GM18868 (cell line): Measurements from ENCODE around the gene GPATCH2L.

ENCODE experiments used
- ATAC-seq: cut with Tn5 transposase; IDR thresholded peaks from one replicate; pipeline ENCODE4 v1.9.1; 2021; ENCODE audit warnings: mild to moderate bottlenecking, moderate library complexity; ENCODE audit not compliant: unreplicated experiment

The GPATCH2L gene

DNA sequence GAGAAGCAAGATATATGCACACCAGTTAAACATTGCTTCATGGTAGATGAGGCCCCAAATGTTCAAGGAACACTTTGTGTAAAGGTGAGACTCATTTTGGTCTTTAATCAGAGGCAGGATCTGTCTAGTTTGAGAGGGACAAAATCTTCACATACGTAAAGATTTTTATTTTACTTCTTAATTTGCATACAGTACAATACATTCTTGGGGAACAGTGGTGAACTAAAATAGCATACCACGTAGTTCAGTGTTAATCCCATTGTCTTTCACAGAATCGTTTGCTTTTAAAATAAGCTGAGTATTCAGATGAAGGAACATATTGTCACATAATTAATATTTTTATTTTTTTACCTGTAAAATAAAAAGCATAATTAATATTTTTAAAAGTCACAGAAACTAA, 43.3 kb downstream of the GPATCH2L start:
- no peak for ATAC-seq

DNA sequence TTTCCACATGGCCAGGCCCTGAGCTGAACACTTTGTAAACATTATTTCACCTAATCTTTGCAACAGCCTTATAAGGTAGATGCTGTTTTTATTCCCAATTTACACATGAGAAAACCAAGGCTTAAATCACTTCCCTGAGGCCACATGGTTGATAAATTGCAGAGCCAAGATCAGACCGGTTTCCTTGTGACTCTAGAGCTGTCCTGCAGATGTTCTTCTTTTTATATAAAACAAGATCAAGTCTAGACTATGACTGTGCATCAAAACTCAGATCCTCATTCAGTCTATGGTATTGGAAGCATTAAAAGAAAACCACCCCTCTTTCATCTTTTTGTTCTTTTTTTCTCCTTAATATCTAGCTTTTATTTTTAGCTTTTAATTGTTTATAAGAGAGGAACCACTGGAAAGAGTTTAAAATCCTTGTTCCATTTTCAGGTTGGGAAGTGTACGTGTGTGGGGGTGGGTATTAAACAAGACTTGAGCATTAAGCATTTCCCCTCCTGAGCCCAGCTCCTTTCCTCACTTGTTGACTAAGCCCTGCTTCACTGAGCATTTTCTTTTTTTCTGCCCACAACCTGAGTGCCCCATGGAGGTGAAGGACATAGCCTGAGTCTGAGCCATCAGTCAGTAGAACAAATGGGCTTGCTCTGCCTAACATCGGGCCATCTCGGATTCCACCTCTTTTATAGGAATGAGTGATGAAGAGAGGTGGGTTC, 45.4 kb downstream of the GPATCH2L start:
- no peak for ATAC-seq

DNA sequence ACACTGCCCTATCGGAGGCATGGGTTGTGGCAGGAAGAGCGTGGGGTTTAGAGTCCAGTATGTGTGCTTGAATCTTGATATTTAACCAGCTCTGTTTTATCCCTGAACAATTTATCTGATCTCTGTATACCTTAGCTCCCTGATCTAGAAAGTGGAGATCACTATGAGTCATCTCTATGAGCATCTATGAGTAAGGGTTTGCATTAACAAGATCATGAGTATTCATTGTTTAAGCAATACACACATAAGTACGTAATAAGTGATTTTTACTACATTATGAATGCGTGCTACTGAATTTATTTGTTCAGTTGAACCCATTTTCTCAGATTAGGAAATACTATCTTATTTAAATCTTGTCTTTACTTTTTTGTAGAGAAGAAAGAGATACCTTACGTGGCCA, 49.4 kb downstream of the GPATCH2L start:
- ATAC-seq: no peak

DNA sequence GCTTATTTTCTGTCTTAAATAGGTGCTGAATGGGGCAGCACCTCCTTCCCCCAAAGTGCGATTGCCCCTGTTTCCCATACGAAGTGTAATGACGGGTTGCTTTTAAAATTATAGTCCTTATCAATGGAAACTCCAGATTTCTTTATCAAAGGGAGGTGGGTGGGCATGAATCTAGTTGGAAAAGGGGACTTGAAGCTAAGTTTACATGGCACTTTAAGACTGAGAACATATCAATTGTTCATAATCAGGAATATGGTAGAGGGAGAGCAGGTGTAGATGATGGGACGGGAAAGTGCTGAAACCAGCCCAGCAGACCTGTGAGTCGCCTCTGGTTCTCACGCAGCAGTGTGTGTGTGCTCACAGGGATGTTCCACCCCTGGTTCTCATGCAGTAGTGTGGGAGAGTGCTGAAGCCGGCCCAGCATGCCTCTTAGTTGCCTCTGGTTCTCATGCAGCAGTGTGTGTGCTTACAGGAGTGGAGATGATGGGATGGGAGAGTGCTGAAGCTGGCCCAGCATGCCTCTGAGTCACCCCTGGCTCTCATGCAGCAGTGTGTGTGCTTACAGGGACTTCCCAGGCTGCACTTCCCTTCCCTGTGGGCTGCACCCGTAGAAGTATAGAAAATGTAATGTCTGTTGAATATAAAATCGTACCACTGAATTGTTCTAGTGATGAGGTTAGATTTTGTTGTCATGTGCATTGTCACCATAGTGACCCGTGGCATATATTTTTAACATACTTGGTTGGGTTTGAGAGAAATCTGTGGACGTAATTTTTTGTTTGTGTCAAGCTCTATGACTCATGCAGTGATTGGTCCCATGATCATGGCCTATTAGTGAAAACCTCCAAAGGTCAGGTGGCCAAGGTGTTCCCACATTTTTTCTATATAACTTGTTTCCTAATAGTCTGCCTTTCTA, 51.6 kb downstream of the GPATCH2L start:
- ATAC-seq: peak; percentile 88

DNA sequence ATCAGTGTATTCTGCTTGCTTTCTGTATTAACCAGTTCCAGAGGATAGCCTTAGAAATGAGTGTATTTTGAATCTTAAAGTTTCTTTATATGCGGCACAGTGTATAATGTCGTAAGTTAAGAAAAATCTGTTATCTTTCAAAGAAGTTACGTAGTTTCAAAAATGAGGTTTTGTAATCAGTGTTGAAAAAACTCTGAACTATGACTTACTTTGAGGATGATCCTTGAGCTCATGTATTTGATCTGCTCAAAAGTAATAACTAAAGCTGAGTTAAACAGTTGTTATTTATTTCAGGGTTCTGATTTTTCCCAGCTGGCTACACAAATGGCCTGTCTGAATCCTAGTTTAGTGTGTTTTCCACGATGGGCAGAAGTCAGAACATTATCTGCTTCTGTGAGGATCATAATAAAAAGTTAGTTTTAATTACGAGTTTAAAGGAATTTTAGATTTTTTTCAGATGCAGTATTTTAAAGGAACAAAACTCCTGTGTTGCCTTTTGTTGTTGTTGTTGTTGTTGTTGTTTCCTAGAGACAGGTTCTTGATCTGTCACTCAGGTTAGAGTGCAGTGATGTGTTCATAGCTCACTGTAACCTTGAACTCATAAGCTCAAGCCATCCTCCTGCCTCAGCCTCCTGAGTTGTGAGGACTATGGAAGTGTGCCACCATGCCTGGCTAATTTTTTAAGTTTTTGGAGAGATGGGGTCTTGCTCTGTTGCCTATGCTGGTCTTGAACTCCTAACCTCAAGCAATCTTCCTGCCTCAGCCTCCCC, 52.9 kb downstream of the GPATCH2L start:
- no peak for ATAC-seq

DNA sequence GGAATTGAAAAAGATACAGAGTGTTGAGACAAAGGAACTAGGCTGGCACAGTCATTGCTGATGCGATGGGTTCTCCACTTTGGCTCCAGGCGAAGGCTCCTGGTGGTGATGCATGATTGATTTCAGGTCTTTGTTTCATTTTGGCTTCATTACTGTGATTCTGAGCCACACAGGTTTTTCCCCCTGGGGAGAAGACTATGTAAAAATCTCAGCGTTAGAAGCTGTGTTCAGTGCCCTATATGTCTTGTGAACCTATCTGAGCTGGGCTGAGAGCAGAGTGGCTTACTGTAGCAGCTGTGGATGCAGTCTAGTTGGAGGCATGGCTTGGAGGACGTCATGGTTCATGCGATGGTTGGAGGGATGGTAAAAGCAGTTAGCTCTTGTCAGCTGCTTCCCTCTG, 54.0 kb downstream of the GPATCH2L start:
- peak; percentile 32 for ATAC-seq

DNA sequence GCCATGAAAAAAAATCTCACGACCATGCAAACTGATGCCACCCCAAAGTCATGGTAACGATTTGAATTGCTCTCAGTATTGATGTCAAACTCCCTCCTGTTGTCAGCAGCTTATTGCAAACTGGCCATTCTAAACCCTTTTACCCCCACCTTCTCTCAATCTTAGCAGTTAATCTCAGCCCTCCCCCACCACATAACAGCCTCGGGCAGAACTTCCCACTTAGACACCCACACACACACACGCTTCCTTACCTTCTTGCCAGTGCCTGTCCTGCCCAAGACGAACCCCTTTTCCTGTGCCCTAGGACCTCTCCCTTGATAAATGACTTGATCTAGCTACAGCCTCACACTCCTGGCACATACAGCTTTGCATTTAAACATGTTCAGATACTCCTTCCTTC, 56.6 kb downstream of the GPATCH2L start:
- ATAC-seq: no peak

DNA sequence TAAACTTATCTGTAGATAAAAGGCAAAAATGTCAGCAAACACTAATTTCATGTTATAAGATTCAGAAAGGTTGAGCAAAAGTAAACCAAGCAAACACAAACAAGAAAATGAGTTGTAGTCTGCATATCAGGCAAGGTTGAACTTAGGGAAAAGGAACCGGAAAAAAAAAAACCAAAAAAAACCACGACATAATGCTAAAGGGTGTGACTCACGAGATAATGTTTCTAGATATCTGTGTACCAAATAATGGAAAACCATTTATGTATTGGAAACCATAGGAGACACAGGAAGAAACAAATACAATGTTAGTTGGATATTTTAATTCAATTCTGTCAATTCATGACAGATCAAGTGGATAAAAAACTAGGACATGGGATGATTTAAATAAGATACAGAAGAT, 60.5 kb downstream of the GPATCH2L start:
- ATAC-seq: no peak

DNA sequence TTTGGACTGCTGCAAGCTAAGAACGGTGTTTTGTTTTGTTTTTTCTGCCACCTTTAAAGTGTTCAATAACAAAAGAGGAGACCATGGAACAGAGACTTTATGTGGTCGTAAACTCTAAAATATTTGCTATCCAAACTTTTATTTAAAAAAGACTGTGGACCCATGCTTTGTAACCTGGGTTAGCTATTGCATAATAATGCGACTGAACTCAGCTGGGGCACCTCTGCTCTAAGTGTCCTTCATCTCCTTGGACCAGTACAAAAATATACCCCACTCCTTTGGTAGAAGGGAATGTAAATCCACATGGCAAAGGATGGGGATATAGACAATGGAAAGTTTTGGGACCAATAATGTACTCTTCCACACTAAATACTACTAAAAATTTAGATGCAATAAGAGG, 65.5 kb downstream of the GPATCH2L start:
- ATAC-seq: no peak

DNA sequence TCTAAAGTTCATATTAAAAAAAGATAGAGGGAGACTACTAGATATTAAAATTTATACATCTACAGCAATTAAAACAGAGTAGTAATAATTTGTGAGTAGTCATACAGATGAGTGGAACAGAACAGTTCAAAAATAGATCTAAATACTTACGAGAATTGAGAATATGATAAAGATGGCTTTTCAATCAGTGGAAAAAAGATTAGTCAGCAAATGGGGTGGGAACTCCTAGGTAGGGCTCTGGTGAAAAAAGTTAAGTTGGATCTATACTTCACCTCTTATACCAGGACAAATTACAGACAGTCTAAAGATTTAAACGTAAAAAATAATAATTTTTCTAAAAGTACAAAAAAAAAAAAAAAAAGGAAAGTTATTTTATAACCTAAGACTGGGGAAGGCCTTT, 66.9 kb downstream of the GPATCH2L start:
- ATAC-seq: no peak

DNA sequence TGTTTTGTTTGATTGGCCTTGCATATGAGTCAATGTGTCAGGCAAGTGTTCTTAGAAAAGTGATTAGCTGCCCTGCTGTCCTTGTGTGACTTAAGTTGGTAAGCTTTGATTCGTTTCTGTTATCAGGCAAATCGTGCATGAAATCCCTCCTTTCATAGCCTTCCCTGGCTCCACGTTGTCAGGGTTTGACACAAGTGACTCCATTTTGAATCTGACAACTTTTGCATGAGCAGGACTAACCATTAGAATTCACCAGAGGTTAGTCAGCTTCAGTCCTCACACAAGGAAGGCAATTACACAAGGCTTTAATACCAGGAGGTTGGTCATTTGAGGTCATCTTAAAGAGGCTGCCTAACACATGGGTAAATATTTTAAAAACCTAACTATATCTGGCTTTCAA, 68.2 kb downstream of the GPATCH2L start:
- no peak for ATAC-seq

DNA sequence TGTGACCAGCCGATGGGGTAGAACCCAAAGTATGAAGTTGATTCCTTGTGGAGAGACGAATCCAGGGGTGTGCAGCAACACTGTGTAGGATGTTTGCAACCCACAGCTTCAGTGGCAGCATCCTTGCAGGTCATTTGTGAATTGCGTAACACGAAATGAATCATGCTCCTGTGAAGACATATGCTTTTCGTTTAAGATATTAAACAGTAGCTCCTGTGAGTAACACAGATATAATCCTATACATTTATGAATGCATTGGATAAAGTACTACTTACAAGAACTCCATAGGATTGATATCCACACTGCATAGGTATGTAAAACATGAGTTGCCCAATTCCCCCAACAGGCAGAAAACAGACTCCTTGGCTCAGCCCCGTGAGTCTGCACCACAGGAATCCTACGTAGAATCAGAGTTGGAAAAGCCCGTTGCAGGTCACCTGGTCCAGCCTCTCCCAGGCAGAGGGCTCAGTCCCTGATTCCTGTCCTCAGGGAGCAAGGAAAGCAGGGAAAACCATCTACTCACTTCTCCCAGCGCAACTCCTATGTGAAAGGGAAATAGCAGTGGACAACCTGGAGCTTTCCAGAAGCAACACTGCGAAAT, 75.8 kb downstream of the GPATCH2L start:
- ATAC-seq: no peak

DNA sequence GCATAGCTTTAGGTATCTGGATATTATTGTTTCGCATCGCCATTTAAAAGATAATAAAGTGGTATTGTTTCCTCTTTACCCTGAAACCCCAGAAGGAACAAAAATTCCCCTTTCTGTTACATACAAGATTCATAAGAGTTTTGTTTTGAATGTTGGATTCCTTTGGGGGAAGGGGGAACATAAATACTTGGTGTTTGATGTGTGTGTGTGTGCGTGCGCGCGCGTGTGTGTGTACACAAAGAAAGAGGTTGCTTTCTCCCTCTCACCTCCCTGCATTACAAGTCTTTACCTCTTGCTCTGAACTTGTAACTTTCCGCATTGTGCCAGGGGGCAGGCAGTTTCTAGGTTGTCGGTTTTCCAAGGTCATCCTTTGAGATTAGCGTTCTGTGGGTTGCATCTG, 76.4 kb downstream of the GPATCH2L start:
- ATAC-seq: peak; percentile 68

DNA sequence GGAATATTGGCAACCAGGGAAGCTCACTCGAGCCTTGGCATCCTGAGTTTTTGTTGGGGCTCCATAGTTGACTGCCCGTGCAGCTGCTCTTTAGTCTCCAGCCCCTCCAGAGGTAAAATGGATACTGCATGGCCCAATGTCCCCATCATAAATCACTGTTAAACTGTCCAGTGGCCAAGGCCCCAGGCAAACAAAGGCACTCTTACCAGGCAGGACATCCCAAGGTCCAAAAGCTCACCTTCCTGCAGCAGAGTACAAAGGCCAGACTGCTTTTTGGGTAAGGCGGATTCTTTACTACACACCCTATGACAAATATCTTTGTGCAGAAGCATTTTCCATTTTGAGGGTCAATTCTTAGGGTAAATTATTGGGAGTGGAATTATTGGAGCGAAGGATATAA, 81.1 kb downstream of the GPATCH2L start:
- no peak for ATAC-seq

DNA sequence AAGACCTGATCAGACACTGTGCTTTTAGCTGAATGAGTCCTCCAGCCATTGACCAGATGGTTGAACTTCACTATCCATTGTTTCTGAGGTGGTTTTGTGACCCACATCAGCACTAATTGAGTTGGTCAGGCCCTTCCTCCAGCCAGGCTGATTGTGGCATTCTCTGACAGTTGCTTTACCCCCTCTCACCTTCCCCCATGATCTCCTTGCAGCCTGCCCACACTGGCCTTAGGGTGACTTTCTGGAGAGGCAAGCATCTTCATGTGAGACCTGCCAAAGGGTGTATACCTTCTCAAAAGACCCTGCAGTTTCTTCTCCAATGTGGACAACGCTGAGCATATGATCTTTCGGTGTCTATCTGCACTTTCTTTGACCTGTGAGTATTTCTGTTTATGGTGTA, 83.9 kb downstream of the GPATCH2L start:
- ATAC-seq: no peak

DNA sequence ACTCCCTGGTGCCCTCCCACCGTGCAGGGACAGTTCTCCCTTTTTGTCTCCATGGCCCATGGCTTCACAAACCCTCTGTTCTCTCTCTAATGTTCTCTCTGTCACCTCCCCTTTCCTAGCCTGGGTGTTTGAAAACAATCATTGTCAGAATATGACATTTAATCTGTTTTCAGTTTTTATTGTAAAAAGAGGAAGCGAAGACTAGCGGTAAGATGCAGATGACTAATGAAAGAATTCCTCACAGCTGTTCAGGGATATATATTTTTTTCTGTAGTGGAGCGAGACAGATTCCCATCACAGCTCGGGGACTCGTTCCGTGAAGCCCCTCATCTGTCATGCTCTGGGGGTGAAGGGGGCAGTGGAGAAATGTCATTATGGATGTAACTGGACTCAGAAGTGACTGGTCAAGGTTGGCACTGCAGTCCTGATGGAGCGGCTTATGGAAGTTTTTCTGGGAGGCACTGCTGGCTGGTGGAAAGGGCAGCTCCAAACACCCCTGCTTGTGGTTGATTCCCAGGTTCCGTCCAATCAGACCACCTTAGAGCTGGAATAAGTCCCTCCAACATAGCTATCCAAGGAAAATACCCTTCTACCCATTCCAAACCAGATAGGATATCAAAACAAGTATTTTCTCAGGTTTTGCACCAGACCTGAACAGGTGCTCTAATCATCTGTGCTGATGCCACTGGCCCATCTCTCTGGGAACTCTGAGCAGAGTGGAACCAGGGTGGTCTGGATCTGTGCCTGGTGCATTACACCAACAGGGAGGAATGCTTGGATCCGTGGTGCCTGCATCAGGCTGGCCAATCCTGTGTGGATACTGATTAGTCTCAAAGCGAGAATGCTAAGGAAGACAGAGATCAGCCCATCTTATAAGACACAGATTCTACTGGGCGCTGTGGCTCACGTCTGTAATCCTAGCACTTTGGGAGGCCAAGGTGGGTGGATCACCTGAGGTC, 84.7 kb downstream of the GPATCH2L start:
- ATAC-seq: peak; percentile 91

DNA sequence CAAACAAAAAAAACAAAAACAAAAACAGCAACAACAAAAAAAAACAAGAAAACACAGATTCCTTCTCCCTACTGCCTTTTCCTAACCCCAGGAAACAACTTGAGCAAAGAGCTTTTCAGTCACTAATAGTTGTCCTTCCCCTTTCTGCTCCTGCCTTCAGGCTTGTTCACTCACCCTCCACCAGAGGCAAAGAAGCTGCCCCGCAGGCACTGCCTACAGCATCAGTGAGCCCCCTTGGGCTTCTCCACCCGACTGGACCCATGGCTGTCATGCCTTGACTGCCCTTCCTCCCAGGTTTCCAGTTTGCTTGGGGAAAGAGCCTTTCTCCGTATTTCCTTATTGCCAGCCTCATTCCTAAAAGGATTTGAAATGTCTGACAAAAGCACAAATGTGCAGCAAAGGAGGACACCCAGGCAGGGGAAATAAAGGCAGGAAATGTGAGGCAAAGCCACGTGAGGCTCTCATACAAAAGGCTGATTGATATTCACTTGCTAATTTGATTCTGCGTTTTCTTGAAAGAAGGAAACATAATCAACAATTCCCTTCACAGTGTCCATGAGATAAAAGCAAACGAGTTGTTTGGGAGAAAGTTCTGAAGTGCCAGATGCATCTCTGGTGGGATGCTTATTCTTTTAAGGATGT, 85.7 kb downstream of the GPATCH2L start:
- no peak for ATAC-seq

DNA sequence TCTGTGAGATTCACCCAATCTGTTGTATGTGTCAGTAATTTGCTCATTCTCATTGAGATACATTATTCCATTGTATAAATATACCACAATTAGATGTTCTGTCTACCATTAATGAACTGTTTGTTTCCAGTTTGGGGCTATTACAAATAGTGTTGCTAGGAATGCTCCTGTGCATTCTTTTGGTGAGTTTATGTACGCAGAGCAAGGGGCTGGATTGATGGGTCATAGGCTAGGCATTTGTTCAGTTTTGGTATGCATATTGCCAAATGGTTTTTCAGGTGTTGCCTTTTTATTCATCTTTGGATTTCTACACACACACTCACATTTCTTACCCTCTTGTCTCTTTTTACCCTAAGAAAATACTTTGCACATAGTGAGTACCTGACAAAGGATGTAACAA, 93.4 kb downstream of the GPATCH2L start:
- ATAC-seq: no peak

DNA sequence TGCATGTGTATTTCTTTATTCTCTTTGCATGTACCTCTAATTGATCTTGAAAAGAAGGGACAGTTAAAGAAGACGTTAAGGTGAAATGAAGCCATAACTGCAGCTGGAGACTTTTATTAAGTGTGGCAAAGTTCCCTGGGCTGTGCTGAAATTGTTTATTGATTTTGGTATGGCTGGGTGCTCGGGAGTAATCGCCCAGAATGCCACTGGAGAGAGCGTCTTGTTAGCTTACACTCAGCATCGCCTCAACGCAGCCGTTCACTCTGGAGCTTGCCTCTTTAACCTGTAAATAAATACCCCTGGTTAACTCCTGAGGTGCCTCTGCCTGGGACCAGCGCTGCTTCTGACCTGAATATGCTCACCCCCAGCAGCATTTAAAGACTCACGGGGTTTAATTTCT, 98.6 kb downstream of the GPATCH2L start:
- no peak for ATAC-seq

DNA sequence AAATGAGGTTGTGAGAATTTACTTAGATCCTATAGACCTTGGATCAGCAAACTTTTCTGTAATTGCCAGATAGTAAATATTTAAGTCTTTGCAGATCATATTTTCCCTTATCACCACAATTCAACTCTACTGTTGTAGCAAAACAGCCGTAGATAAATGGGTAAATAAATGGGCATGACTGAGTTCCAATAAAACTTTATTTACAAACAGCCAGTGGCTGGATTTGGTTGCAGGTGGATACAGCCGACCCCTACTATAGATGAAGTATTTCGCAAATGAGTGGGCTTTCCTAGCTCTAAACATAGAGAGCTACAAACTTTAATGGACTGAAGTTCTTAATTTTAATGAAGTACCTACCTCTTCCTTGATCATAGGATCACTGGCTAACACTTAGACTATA, 100.7 kb downstream of the GPATCH2L start:
- ATAC-seq: no peak
